K562 (cell line): ENCODE results near the gene ADM. TPM values are rescaled to one million over a fixed set of nuclear protein-coding genes. Genes with fewer than 3 reads are reported as not detected.

Experiments
- DPF2 ChIP-seq: fragments of 450-650 bp; IDR thresholded peaks from 2 replicates; pipeline ENCODE4 v1.6.1; 2016
- FOXO4 ChIP-seq: fragments of 450-650 bp; formaldehyde crosslinking; IDR thresholded peaks from 2 replicates; pipeline ENCODE4 v1.4.0; 2020; ENCODE audit warnings: mild to moderate bottlenecking, moderate library complexity
- MYC ChIP-seq, 2 experiments: fragments of 250-450 bp in 1 of 2; sonication (Bioruptor Pico) in 1 of 2; IDR thresholded peaks; 2 replicates each; pipeline versions ENCODE4 v1.5.1 to v1.6.1; 2012 to 2021; ENCODE audit warnings: low read depth in 2 of 2, borderline replicate concordance in 1 of 2, improper control_type of control experiment in 1 of 2, low read length in 1 of 2, mild to moderate bottlenecking in 1 of 2, moderate library complexity in 1 of 2
- NR2C2 ChIP-seq, 2 experiments: fragments of 200-800 bp in 1 of 2; sonication (Bioruptor generic) in 1 of 2; sonication (generic) in 1 of 2; formaldehyde crosslinking in 1 of 2; IDR thresholded peaks; 2 replicates each; pipeline versions ENCODE4 v1.6.1 to v1.8.0; 2016 to 2022; ENCODE audit warnings: mild to moderate bottlenecking in 1 of 2, missing compliant biosample characterization in 1 of 2, missing genetic modification characterization in 1 of 2, missing genetic modification reagents in 1 of 2
- RAD51 ChIP-seq: fragments of 450-650 bp; IDR thresholded peaks from 2 replicates; pipeline ENCODE4 v1.7.1; 2016; ENCODE audit warnings: low read depth, mild to moderate bottlenecking, borderline replicate concordance
- SAFB ChIP-seq: fragments of 200-400 bp; formaldehyde crosslinking; IDR thresholded peaks from 2 replicates; pipeline ENCODE4 v1.6.1; 2017; ENCODE audit warnings: low read depth, low read length, borderline replicate concordance
- TAL1 ChIP-seq: fragments of 450-650 bp; IDR thresholded peaks from 2 replicates; pipeline ENCODE4 v1.6.1; 2016; ENCODE audit warnings: mild to moderate bottlenecking
- ZNF589 ChIP-seq: fragments of 200-800 bp; sonication (Bioruptor generic); IDR thresholded peaks from 2 replicates; pipeline ENCODE4 v1.6.1; 2016; ENCODE audit warnings: low read depth, missing genetic modification characterization, missing compliant biosample characterization
- polyA plus RNA-seq, 8 experiments: library from polyadenylated mRNA; depleted of rRNA in 4 of 8; stranded (reverse) in 5 of 8; unstranded in 3 of 8; fragments of >200 nt; fragmentation: Nextera tagmentation in 2 of 8; fragmentation: Illumina TruSeq in 1 of 8; extraction: Ambion mirVana in 2 of 8; extraction: Trizol in 1 of 8; gene quantifications; 2 replicates each; pipeline versions ENCODE4 v1.2.1 to v1.2.3, GENCODE V29; 2011 to 2014; ENCODE audit warnings: inconsistent platforms in 1 of 8, missing spikeins in 1 of 8
- total RNA-seq, 7 experiments: library from RNA; depleted of rRNA in 6 of 7; stranded (reverse); fragments of >200 nt in 6 of 7; fragmentation: Illumina TruSeq in 2 of 7; extraction: Trizol in 2 of 7; gene quantifications; 2 replicates each; pipeline versions ENCODE4 v1.2.1 to v1.2.3, GENCODE V29; 2011 to 2021; ENCODE audit warnings: low replicate concordance in 1 of 7

ADM gene
- total and polyA plus RNA-seq, 9 of the 15 experiments (the other 6 are each of a cell fraction or from before 2014, with no cell fraction given): 0.23 to 0.49 (median 0.32) TPM; not detected in 6

- TF ChIP-seq FOXO4 (CRISPR knock-in tag): no peak
- peak; percentile 22; the same call in 1 of the 2 replicates for TF ChIP-seq MYC (IDR thresholded peaks at IDR 0.05; ENCODE audit: low read depth, low read length)
- no peak for TF ChIP-seq MYC (CRISPR knock-in tag; IDR thresholded peaks at IDR 0.05; ENCODE audit: borderline replicate concordance, low read depth)
- no peak for TF ChIP-seq RAD51
- TF ChIP-seq TAL1: peak; percentile 77
- peak; percentile 46; the same call in 1 of the 2 replicates for TF ChIP-seq DPF2
- no peak for TF ChIP-seq NR2C2 (CRISPR knock-in tag; IDR thresholded peaks at IDR 0.05)
- 0 out of 2 replicates have a peak, but pooled peaks have one; percentile 55 for TF ChIP-seq NR2C2 (tag; IDR thresholded peaks at IDR 0.05)
- TF ChIP-seq ZNF589 (CRISPR knock-in tag): peak; percentile 58; the same call in 1 of the 2 replicates
- no peak for TF ChIP-seq SAFB
Observed at GRCh38 chr11:10351435-10351764, 46.5 kb downstream of the ADM start (continued).
